ENCODE measurements around the gene OSER1.
A peak's percentile ranks its signal among the peaks of the same experiment; 100 is the strongest.

Gene OSER1

DNA sequence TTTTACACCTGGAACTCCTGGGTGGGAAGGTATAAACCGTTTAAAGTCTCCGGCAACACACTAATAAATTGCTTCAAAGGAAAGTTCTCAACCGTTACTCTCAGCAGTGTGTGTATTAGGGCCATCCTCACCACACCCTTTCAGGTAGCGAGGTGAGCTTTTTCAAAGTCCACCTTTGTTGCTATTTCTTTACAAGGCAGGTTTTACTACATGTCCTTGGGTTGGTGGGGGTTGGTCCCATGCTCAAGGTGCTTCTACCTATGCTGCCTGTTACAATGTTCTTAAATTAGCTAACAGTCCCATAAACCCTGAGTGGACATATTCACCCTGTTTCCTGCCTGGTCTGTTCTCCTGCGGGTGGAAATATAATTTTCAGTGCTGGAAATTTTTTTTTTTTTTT lies 13.2 kb upstream of the OSER1 start:
- DNase-seq = no peak

DNA sequence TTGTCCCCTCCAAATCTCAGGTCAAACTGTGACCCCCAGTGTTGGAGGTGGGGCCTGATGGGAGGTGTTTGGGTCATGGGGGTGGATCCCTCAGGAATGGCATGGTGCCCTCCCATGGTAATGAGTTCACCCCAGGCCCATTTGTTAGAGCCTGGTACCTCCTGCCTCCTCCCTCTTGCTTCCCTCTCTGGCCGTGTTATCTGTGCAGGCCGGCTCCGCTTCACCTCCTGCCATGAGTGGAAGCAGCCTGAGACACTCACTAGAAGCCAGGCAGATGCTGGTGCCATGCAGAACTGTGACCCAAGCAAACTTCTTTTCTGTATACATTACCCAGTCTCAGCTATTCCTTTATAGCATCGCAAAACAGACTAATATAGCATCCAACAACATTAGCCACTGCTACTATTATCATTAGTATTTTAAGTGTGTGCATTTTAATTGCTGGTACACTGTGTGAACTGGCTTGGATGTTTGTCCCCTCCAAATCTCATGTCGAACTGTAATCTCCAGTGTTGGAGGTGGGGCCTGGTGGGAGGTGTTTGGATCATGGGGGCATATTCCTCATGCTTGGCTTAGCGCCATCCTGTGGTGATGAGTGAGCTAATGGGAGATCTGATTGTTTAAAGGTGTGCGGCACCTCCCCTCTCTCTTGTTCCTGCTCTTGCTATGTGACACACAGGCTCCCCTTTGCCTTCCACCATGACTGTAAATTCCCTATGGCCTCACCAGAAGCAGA lies 12.2 kb upstream of the OSER1 start:
- no peak for DNase-seq

DNA sequence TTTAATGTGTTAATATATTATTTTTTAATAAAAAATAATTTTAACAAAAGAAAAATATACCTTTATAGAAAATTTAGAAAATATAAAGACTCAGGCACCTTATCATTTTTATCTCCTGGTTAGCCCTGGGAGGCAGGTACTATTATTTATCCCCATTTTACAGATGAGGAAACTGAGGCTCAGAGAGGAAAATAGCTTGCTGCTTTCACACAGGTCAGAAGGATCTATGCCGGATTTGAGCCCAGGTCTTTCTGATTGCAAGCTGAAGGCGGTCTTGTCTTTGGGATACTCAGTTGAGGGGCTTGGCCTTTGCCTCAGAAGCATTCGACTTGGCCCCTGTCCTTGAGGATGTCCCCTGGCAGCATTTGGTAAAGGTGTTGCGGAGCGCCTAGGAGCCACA lies 11.5 kb upstream of the OSER1 start:
- DNase-seq = no peak

DNA sequence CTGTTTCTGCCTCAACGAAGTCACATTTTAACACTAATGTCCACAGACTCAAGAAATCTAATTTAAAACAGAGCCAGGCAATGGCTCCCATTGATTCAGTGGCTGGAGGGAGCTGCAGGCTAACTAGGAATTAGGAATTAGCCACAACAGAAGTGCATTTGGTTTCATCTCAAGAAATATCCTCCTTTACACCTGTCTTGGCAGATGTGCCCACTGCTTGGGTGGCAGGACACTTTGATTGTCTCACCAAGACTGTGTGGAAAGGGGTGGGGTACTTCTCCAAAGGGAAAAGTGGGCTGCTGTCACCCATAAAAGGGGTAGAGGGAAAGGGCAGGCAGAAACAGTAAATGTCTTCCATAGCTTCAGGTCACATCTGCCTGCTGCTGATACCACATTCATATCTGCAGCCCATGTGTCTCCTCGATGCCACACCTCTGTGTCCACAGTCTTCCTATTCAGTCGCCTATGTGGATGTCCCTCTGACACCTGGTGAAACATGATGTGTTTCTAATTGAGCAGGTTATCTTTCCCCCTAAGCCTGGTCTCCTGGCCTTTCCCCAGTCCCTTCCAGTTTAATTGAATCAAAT lies 10.9 kb upstream of the OSER1 start:
- no peak for DNase-seq

DNA sequence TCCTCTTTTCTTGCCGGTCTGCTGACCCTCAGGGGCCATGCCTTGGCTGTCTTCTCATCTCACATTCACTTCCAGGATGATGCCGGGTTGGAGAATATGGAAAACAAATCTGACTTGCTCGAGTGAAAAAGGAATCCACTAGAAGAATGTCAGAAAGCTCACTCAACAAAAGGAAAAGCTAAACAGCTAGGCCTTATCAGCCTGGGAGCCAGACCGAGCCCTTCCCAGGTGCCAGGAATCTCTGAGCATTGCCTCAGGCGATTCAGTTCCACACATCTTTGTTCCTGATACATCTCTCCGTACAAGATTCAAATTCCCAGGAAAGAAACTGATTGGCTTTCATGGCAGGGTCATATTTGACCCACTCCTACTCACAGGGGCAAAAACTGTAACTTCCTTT lies 9.2 kb upstream of the OSER1 start:
- no peak for DNase-seq

DNA sequence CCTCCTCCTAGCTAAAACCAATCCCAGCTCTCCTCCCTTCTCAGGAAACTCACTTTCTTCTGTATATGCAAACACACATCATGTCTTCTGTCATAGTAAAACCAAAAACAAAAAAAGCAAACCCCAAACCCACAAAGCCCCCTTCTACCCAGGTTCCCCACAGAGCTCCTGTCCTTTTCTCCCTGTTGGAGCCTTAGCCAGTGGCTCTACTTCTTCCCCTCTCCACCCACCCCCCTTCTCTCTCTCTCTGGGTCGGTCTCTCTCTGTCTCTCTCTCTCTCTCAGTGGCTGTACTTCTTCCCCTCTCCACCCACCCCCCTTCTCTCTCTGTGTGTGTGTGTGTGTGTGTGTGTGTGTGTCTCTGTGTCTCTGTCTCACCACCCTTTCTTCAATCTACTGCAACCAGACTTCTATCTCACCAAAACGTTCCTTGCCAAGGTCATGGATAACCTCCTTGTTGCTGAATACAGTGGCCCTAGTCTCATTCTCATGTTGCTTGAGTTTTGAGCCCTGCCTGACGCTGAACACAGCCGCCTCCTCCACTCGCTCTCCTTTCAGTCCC lies 8.7 kb upstream of the OSER1 start:
- DNase-seq = no peak

DNA sequence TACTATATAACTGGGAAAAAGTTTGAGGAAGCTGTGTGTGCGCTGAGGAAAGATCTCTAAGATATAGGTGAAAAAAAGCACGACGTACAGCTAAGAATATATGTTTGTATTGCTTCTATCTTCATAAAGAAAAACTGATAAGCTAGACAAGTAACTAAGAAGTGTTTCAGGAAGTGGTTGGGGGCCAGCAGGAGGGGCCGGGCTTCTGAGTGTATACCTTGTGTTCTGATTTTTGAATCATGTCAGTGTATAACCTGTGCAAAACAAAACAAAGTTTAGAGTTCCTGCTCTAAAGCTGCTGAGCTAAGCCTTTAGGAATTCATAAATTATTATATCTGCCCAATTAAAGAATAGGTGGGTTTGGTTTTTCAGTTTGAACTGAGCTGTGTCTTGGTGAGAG lies 7.9 kb upstream of the OSER1 start:
- DNase-seq = no peak

DNA sequence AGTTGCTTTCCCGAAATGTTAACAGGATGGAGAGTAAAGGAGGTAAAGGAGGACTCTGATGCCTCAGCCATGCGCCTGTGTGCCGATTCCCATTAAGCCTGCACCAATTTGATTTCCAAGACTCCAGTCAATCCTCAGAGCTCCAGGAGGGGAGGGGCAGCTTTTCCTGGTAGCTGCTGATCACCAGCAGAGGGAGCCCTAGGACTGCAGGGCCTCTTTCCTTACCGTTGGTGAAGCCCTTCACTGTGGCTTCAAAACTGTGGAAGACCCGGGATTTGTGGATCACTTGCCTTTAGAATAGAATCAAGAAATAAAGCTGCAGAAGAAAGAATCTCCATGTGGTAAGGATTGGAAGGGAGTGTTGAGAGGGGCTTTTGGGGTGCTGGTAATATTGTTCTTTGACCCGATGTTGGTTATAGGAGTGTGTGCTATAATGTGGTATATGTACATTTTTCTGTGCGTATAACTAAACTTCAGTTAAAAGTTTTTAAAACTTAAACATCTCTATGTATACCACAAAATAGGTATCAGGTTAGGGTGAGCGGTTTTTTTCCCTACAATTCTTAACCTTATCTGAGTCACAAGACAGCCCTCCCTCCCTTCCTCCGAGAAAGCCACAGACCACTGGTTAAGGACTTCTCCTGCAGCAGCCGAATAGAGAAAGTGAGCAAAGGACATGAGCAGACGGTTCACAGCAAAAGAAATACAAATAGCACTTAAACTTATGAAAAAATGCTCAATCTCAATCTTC lies 6.9 kb upstream of the OSER1 start:
- peak; percentile 28 for DNase-seq

DNA sequence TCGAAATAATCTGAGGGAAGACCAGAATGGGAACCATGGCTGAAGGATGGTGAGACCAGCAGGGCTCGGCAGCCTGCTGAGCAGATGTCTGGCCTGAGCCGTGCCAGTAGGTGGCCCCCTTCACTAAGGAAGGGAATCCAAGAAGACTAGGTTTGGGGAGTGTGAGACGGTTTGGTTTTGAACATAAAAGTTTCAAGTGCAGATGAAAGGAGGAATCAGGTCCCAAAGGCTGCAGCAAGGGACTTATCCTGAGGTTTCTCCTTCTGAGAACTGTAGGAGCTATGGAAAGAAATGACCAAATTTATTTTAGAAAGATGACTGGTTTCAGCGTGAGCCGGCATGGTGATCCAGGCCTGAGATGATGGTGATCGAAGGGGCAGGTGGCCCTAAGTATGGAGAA lies 4.6 kb upstream of the OSER1 start:
- DNase-seq = no peak

DNA sequence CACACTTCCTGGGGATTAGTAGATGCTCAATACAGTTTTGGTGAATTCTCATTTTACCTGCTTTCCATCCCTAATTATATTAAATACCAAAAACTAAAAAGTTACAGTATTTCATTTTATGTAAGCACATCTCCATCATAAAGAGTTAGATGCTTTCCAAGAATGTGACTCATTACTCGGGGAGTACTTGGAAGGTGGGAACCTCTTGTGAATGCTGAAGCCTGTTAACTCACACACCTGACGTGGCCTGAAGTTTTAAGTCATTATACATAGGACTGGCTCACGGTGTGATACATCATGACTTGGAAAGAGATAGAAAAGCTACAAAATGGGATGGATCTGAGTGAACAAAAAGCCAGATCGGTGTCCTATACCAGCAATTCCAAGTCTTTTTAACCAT lies 2.2 kb upstream of the OSER1 start:
- DNase-seq = no peak

DNA sequence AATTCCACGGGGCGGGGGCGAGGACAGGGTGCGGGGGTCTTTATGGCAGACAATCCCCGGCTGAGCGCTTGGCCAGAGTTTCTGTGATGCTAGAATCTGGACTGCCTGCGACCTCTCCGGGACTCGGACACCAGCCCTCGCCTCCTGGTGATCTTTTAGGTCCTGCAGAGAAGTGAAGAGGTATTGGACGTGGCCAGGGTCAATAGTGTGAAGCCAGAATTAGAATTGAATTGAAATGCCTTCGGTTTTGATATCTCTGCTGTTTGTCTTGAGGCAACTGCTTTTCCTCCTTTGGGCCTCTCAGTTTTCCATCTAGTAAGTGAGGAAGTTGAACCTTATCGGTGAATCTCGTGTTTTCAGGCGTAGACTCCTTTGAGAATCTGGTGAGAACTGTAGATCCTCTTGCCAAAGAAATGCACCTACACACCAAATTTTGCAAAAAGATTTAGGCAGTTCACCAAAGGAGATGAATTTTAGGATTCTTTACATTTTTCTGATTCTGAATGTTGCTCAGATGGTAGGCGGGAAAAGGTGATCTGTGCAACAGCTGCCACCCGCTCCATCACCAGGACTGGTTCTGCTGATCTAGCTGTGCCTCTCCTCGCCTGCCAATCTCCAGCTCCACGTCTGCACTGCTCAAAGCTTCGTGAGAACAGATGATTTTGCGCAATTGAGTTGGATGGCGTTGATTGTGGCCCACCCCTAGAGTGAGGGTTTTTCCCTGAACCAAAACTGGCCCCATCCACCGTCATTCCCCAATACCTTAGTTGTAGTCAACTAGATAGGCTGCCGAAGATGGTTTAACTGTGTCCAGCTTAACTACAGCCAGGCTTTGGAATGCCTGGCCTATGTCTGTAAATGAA lies 837 bp upstream of the OSER1 start:
- no peak for DNase-seq

DNA sequence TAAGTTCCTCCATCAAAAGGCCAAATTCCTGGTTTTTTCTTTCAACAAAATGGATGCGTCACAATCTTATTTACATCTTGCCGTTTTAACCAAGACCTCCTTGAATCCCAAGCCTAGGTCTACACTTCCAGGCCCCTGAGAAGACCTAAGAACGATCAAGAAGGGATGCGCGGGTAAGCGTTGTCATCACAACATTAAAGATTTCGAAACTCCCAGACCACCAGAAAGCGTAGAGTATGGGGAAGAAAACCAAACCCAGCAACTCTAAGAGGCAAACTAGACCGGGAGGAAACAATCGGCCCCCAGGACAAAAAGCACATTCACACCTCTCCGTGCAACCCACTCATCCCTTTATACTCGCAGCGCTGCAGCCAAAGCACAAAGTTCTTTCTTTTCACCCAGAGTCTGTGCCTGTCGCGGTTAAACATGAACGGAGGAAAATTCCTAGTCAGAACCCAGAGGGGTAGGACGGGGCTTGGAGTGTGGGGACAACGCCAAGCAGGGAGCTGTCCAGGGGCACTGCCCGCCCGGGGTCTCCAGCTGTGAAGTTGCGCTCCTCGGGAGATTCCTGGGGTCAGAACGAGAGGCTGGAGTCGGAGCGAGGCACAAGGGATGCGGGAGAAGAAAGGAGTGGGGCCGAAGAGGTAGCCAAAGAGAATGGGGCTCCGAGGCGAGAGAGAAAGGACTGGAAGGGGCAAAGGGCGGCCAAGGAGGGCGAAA lies 725 bp downstream of the OSER1 start:
- DNase-seq = no peak

DNA sequence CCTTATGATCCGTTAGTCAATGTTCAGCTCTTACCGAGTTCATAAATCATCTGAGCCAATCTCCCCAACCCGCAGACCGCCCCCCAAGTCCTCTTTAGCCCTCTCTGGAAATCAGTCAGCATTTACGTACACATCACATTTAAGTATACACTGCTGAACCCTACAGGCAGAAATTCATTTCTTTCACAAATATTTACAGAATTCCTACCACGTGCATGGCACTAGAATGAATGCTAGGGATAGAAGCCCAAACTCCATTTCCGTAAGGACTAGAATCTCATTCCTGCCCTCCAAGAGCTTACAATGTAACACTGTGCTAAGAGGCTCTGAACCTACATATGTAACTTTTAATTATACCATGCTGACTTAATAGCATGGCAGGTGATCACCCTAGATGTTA lies 1.8 kb downstream of the OSER1 start:
- no peak for DNase-seq

DNA sequence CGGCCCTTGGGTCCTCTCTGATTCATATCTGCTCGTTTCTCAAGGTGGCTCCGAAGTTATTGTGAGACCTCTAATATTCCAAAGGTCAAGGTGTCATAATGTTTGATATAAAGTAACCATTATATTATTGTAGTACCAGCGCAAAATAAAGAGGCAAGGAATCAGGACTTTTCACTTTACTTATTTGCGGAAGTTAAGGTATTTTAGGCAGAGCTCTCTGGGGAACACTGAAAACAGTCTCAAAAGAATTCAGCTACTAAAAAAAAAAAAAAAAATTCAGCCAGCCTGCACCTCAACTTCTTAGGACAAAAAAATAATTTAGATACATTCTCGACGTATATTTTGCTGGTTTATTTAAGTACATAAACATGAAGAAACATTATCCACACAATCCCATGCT lies 2.4 kb downstream of the OSER1 start:
- no peak for DNase-seq

DNA sequence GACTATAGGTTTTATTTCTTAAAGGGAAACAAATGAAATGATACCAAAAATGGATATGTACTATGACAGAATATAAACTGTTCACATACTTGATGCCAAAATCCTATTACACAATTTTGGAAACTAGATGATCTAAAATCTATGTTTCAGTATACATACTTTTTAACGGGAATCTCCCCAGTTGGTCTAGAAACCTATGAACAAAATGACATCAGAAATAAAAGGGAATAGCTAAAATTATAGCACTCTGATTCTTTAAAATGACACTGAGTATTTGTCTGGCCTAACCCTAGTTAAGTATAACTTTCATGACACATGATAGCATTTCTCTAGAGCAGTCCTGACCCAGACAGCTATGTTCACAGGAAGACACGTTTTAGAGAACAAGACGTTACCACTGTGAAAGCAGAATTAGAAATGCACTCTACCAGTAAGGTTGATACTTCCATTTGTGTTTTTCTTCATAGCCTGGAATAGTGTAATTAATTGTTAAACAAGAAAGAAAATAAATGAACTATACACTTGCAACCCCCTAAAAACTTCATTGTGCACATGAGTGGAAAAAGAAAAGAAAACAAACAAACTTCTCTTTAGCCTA lies 3.3 kb downstream of the OSER1 start:
- DNase-seq = no peak

DNA sequence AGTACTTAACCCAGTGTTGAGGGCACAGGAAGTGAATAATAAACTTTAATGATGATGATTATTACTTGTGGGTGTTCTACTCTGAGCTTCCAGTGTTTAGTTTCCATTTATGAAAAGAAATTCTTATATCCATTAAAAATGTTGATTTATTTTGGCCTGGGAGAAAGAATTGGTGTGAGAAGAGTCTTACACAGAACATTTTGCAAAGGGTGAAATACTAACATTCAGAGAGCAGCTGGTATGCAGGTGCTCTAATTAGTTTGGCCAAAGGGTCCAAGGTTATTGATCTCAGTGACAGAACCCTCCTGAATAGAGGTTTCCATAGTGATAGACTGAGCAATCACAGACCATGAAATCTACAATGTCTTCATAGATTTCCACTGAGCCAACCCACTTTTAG lies 4.4 kb downstream of the OSER1 start:
- DNase-seq = no peak

DNA sequence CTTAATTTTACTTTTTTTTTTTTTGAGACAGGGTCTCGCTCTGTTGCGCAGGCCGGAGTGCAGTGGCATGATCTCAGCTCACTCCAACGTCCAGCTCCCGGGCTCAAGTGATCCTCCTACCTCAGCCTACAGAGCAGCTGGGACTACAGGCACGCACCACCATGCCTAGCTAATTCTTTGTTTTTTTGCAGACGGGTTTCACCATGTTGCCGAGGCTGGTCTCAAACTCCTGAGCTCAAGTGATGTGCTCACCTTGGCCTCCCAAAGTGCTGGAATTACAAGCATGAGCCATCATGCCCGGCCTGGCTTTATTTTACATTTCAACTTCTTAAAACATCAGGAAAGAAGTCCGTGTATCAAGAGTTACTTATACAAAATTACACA lies 5.7 kb downstream of the OSER1 start:
- DNase-seq = no peak

DNA sequence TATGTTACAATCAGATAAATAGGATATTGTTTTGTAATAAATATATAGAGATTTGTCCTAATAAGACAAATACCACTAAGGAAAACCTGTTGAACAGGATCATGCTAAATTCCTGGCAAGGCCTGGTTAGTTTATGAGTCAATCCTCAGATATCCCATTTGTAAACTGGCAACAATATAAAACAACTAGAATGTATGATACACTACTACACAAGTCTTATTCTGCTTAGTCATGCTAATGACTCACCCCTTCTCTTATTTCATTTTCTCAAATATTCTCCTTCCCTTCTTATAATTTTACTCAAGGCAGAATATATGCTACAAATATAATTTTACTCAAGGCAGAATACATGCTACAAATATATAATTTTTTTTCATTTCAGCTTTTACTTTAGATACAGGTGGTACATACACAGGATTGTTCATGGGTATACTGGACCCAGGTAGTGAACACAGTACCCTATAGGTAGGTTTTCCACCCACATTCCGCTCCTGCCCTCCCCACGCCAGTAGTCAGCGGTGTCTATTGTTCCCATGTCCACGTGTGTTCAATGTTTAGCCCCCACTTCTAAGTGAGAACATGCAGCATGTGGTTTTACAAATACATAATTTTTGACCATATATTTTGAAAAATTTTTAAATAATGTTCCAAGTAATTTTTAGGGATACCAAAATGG lies 6.3 kb downstream of the OSER1 start:
- DNase-seq = no peak

DNA sequence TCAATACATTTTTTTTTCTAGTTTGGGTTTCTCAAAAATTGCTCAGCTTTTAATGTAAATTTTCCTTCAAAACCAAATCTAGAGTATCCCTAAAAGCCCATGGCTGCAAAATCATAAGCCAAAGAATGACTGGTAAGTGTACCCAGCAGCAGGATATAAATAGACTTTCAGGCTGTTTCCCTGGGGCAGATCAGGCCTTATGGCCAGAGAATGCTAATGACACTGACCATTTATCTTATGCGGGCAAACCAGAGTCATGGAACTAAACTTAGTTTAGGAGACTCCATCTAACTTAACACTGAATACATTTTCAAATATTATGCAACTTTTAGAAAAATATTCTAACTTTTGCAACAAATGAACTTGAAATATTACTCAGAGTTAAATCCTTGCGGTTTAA lies 7.4 kb downstream of the OSER1 start:
- DNase-seq = no peak

DNA sequence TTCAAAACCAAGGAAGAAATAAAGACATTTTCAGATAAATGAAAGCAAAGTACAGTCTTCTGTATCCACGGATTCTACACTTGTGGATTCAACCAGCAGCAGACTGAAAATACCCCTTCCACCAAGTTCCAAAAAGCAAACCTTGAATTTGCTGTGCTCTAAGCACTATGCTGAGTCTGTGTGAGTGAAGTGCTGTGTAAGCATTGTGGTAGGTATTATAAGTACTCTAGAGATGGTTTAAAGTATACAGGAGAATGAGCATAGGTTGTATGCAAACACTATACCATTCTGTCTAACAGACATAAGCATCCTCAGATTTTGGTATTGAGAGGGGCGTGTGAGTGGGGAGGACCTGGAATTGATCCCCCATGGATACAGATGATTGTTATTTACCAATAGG lies 9.6 kb downstream of the OSER1 start:
- DNase-seq = no peak

DNA sequence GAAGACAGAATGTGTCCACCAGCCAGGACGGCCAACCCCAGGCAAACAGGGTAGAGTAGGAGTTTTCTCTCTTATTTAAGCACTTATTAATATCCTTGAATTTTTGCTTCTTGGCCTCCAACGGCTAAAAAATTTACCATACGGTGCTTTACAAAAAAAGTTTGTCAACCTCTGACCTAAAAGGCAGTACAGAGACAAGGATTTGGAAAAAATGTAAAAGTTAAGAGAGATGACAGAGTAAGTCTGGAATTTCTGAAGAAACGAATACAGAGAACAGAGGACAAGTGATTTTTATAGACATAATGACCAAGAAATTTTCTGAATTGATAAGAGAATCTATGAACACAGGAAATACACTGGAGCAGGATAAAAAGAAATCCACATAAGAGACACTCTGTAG lies 10.2 kb downstream of the OSER1 start:
- DNase-seq = no peak
